Neural progenitor cell (in vitro differentiated cells): ENCODE measurements around the gene CCSER1.

ENCODE experiments used
- EZH2 ChIP-seq: fragments of 200-600 bp; sonication (generic); IDR thresholded peaks from 2 replicates; pipeline ENCODE4 v1.6.1; 2017; ENCODE audit warnings: antibody characterized with exemption, mild to moderate bottlenecking, moderate library complexity
- TF ChIP-seq, protein P1 (sequence below): fragments of 200-600 bp; sonication (generic); IDR thresholded peaks from 2 replicates; pipeline ENCODE4 v1.5.1; 2017; ENCODE audit warnings: antibody characterized with exemption, mild to moderate bottlenecking

DNA sequence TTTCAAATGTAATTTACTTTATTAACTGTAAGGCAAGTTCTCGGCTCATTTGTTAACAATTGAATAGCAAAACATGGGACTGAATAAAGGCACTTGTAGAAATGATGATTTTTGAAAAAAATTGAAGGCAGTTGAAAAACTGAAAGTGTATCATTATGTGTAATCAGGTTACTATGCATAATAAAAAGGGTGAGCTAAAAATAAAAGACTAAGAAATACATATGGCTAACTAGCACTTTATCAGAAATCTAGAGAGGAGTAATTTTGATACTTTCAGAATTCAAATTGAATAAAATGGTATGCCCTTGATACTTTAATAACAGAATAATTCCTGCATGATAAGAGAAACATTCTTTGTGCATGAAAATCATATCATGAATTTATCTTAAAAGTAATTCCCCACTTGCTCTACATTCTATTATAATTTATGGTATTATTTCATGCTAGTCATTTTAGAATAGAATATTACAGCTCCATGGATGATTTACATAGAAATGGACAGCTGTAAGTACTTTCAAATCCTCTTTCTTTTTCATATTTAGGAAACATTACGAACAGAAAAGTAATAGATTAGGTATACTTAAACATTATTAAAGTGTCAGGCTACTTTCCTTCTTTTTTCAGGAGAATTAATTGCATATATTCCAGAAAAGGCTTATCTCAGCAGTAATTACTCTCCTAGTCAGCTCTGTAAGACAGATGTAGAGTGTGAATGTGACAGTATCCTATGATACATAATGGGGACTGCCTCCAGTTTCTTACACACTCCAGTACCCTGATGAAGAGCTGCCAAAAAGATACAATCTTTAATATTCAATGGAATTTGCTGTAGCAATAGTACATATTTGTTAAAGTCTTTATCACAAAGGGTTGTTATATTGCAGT, 697.3 kb downstream of the CCSER1 start:
- TF ChIP-seq, protein P1, sequence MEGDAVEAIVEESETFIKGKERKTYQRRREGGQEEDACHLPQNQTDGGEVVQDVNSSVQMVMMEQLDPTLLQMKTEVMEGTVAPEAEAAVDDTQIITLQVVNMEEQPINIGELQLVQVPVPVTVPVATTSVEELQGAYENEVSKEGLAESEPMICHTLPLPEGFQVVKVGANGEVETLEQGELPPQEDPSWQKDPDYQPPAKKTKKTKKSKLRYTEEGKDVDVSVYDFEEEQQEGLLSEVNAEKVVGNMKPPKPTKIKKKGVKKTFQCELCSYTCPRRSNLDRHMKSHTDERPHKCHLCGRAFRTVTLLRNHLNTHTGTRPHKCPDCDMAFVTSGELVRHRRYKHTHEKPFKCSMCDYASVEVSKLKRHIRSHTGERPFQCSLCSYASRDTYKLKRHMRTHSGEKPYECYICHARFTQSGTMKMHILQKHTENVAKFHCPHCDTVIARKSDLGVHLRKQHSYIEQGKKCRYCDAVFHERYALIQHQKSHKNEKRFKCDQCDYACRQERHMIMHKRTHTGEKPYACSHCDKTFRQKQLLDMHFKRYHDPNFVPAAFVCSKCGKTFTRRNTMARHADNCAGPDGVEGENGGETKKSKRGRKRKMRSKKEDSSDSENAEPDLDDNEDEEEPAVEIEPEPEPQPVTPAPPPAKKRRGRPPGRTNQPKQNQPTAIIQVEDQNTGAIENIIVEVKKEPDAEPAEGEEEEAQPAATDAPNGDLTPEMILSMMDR: no peak
- TF ChIP-seq EZH2: no peak
